Measurements from ENCODE around the gene ATP6V0B. TPM values are rescaled to one million over a fixed set of nuclear protein-coding genes. Genes with fewer than 3 reads are reported as not detected.

Gene ATP6V0B
- total and polyA plus RNA-seq, 2 of the 4 experiments (the other 2 are of a cell fraction): 72.1 to 169 TPM

DNA sequence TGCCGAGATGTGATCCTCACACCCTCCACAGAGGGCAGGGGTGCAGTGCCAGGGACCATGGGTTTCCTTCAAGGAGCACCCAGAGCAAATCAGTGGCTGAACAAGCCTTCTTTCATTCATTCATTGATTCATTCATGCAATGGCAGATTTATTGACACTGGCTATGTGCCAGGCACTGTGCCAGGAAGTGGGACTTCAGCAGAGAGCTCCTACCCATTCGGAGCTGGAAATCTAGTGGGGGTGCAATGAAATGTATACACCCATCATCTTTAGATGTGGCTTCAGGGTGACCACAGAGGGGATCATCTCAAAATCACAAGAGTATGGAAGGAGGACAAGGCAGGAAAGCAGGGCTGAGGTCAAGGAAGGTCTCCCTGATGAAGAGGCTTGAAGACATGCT is 37.6 kb downstream of the ATP6V0B start:
- no peak for DNase-seq
- in situ Hi-C loops (cut with MboI; ENCODE audit: low sequenced_read_pairs): loop anchor here (10.0 kb wide), 1 partner anchor 572 kb away; no protein-coding TSS in a partner anchor
- Histone ChIP-seq H3K4me1 (ENCODE audit: control insufficient read depth, insufficient read depth, low read length) (no peaks in the 10 kb centered on the region), H2AK9ac (replicated peaks; ENCODE audit: low read depth, low read length, poor library complexity) (no peak overlapping the region), H2BK5ac (ENCODE audit: low read depth, low read length, poor library complexity, severe bottlenecking) (no peak overlapping the region), H3K36me3 (ENCODE audit: control insufficient read depth, insufficient read depth, low read length) (peaks cover 5% of the 10 kb centered on the region; the same call in 1 of the 2 replicates), H3K4ac (ENCODE audit: low read depth, low read length) (no peak overlapping the region), H2AFZ (replicated peaks; ENCODE audit: low read length, poor library complexity) (no peak overlapping the region), H2BK120ac (ENCODE audit: low read depth, low read length) (no peak overlapping the region), H2BK20ac (ENCODE audit: low read depth, low read length) (no peak overlapping the region), H3K4me3 (ENCODE audit: insufficient read depth, low read depth, low read length) (no peak overlapping the region), H2BK15ac (ENCODE audit: low read depth, low read length) (no peak overlapping the region), H3K79me1 (ENCODE audit: low read depth in 1 of 2, low read length in 2 of 2) (no peaks in the 10 kb centered on the region), H3K56ac (ENCODE audit: extremely low read depth, insufficient read depth, low read length) (no peak overlapping the region), H3K23ac (ENCODE audit: low read depth, low read length) (no peak overlapping the region), H3K9me3 (ENCODE audit: control insufficient read depth, insufficient read depth, low read length) (no peaks in the 10 kb centered on the region), H3K18ac (ENCODE audit: low read depth, low read length) (no peak overlapping the region), H4K8ac (ENCODE audit: low read depth in 2 of 2, low read length in 2 of 2) (no peak overlapping the region), H3K27ac (ENCODE audit: insufficient read depth, low read length) (no peak overlapping the region), H4K20me1 (ENCODE audit: insufficient read depth, low read length) (no peaks in the 10 kb centered on the region), H3K9me1 (ENCODE audit: insufficient read depth, low read length) (no peaks in the 10 kb centered on the region), H3K4me2 (ENCODE audit: low read depth, low read length) (no peak overlapping the region), H4K5ac (ENCODE audit: low read depth, low read length) (no peak overlapping the region), H3K14ac (replicated peaks; ENCODE audit: low read depth, low read length) (no peak overlapping the region), H3K27me3 (ENCODE audit: control insufficient read depth, insufficient read depth, low read length) (no peaks in the 10 kb centered on the region), H2AK5ac (ENCODE audit: low read depth, low read length) (no peak overlapping the region), H3K9ac (ENCODE audit: low read depth, low read length) (no peak overlapping the region), H4K91ac (ENCODE audit: insufficient read depth, low read depth, low read length) (no peak overlapping the region)
- dilution Hi-C loops (cut with HindIII; ENCODE audit: low sequenced_read_pairs, unreplicated experiment): no loop called here
- no peak for ATAC-seq (ENCODE audit: low read depth)
- POLR2A ChIA-PET (ENCODE audit: unreplicated experiment): no interaction called here
- intact Hi-C loops (cut with micrococcal nuclease): no loop called here
- TF ChIP-seq SMC3 (IDR thresholded peaks at IDR 0.05; ENCODE audit: low read depth, low read length) (no peak), RFX5 (IDR thresholded peaks at IDR 0.05; ENCODE audit: low read depth, low read length) (no peak), CHD1 (IDR thresholded peaks at IDR 0.05; ENCODE audit: low read depth, low read length) (no peak), POLR2A (IDR thresholded peaks at IDR 0.05; ENCODE audit: low read depth, low read length) (no peak), RCOR1 (IDR thresholded peaks at IDR 0.05; ENCODE audit: insufficient replicate concordance, low read length) (no peak), CEBPB (IDR thresholded peaks at IDR 0.05; ENCODE audit: low read depth, low read length) (no peak), NFE2L2 (IDR thresholded peaks at IDR 0.05; ENCODE audit: low read depth, low read length) (no peak), CTCF (conservative IDR thresholded peaks at IDR 0.05; ENCODE audit: low read depth, low read length) (no peak), BHLHE40 (IDR thresholded peaks at IDR 0.05; ENCODE audit: low read depth, low read length) (no peak)
- TF ChIP-seq, protein P1, sequence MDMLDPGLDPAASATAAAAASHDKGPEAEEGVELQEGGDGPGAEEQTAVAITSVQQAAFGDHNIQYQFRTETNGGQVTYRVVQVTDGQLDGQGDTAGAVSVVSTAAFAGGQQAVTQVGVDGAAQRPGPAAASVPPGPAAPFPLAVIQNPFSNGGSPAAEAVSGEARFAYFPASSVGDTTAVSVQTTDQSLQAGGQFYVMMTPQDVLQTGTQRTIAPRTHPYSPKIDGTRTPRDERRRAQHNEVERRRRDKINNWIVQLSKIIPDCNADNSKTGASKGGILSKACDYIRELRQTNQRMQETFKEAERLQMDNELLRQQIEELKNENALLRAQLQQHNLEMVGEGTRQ (IDR thresholded peaks at IDR 0.05; ENCODE audit: low read depth, low read length): no peak
- TF ChIP-seq, protein P2, sequence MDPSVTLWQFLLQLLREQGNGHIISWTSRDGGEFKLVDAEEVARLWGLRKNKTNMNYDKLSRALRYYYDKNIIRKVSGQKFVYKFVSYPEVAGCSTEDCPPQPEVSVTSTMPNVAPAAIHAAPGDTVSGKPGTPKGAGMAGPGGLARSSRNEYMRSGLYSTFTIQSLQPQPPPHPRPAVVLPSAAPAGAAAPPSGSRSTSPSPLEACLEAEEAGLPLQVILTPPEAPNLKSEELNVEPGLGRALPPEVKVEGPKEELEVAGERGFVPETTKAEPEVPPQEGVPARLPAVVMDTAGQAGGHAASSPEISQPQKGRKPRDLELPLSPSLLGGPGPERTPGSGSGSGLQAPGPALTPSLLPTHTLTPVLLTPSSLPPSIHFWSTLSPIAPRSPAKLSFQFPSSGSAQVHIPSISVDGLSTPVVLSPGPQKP (IDR thresholded peaks at IDR 0.05; ENCODE audit: borderline replicate concordance, low read depth, low read length): no peak
- CTCF ChIA-PET: no interaction called here
- WGBS, 2 experiments (ENCODE audit: extremely low coverage in 2 of 2, insufficient read length in 1 of 2): 100% methylated on average over 1 of the region's 2 CpGs; no CpG with 5 or more reads in 1 of the 2 experiments
- no TSS peak for BruUV-seq (replicated peaks)

Measured in IMR-90 (cell line).